B cell (primary cell): ENCODE results near the gene CHRM2. TPM values are rescaled to one million over a fixed set of nuclear protein-coding genes. Genes with fewer than 3 reads are reported as not detected.

Source experiments
- ATAC-seq: fragments of 200-7000 bp; cut with Tn5 transposase; one replicate; pipeline ENCODE4 v1.10.0; 2021; ENCODE audit warnings: low read depth, mild to moderate bottlenecking, moderate number of reproducible peaks, moderate library complexity
- CTCF ChIA-PET: fragments of 350-600 bp; sonication (Branson Sonifier 250); formaldehyde crosslinking; loops from one replicate; lab custom pipeline; 2021; ENCODE audit warnings: antibody characterized with exemption, inconsistent platforms; lab: Charles Lee
- POLR2A ChIA-PET: fragments of 350-600 bp; sonication (Branson Sonifier 250); formaldehyde crosslinking; loops from one replicate; lab custom pipeline; 2021; ENCODE audit warnings: antibody characterized with exemption; lab: Charles Lee
- DNase-seq: peaks from one replicate; pipeline ENCODE4 v3.0.0; 2013
- H2AFZ ChIP-seq: 2 replicates; pipeline ENCODE4 v1.6.1; 2012; ENCODE audit warnings: mild to moderate bottlenecking, low read depth, low read length; ENCODE audit not compliant: insufficient read depth, poor library complexity, severe bottlenecking
- H3K27ac ChIP-seq, 2 donors: 1 replicate in 1 of 2; 2 replicates in 1 of 2; pipeline ENCODE4 v1.5.1; 2012 to 2013; ENCODE audit warnings: low read length in 2 of 2, mild to moderate bottlenecking in 2 of 2, moderate library complexity in 1 of 2
- H3K27me3 ChIP-seq, 4 experiments: fragments of 200-600 bp in 1 of 4; sonication (generic) in 1 of 4; replicated peaks in 1 of 4; 1 replicate in 2 of 4; 2 replicates in 2 of 4; pipeline versions ENCODE4 v1.6.1 to v1.7.0; 2013 to 2016; ENCODE audit warnings: low read length in 3 of 4, mild to moderate bottlenecking in 2 of 4, mixed read lengths in 1 of 4, moderate library complexity in 1 of 4; ENCODE audit not compliant: insufficient read depth in 4 of 4, control insufficient read depth in 3 of 4; ENCODE audit errors: control extremely low read depth in 1 of 4
- H3K36me3 ChIP-seq, 2 experiments: replicated peaks in 1 of 2; 1 replicate in 1 of 2; 2 replicates in 1 of 2; pipeline versions ENCODE4 v1.6.1 to v1.7.1; 2013; ENCODE audit warnings: low read length in 1 of 2; ENCODE audit not compliant: insufficient read depth in 2 of 2, control insufficient read depth in 1 of 2; ENCODE audit errors: control extremely low read depth in 1 of 2, extremely low read depth in 1 of 2
- H3K4me1 ChIP-seq, 2 donors: fragments of 200-600 bp in 1 of 2; sonication (generic) in 1 of 2; 1 replicate in 1 of 2; 2 replicates in 1 of 2; pipeline versions ENCODE4 v1.5.1 to v1.6.1; 2013 to 2017; ENCODE audit warnings: low read length in 2 of 2; ENCODE audit not compliant: control insufficient read depth in 2 of 2, insufficient read depth in 2 of 2
- H3K4me2 ChIP-seq: replicated peaks from 2 replicates; pipeline ENCODE3; 2012; ENCODE audit warnings: mild to moderate bottlenecking, low read depth, low read length; ENCODE audit not compliant: poor library complexity, severe bottlenecking
- H3K4me3 ChIP-seq, 5 experiments: fragments of 200-600 bp in 1 of 5; sonication (generic) in 1 of 5; 1 replicate in 3 of 5; 2 replicates in 2 of 5; pipeline versions ENCODE4 v1.5.1 to v1.7.0; 2011 to 2016; ENCODE audit warnings: low read length in 4 of 5, mild to moderate bottlenecking in 4 of 5, low read depth in 2 of 5, control low read depth in 1 of 5, moderate library complexity in 1 of 5; ENCODE audit not compliant: insufficient read depth in 1 of 5; ENCODE audit errors: control extremely low read depth in 1 of 5, extremely low read depth in 1 of 5
- H3K79me2 ChIP-seq: fragments of 200-600 bp; sonication (generic); one replicate; pipeline ENCODE4 v1.6.0; 2016; ENCODE audit warnings: low read length; ENCODE audit not compliant: control insufficient read depth, insufficient read depth
- H3K9ac ChIP-seq: fragments of 200-600 bp; sonication (generic); 2 replicates; pipeline ENCODE4 v1.6.1; 2017; ENCODE audit warnings: mild to moderate bottlenecking, low read length, moderate library complexity
- H3K9me3 ChIP-seq, 3 donors: one replicate each; pipeline versions ENCODE4 v1.6.1 to v1.7.1; 2013; ENCODE audit warnings: low read length in 2 of 3; ENCODE audit not compliant: control insufficient read depth in 2 of 3, insufficient read depth in 1 of 3; ENCODE audit errors: control extremely low read depth in 1 of 3
- H4K20me1 ChIP-seq: 2 replicates; pipeline ENCODE4 v1.6.0; 2012; ENCODE audit warnings: mild to moderate bottlenecking, low read length; ENCODE audit not compliant: insufficient read depth, control insufficient read depth, poor library complexity, severe bottlenecking
- H3K27ac Mint-ChIP-seq: one replicate; pipeline ENCODE4 v1.8.0; 2021; ENCODE audit warnings: mixed read lengths
- H3K27me3 Mint-ChIP-seq: one replicate; pipeline ENCODE4 v1.8.0; 2021; ENCODE audit warnings: mixed read lengths
- H3K4me1 Mint-ChIP-seq: one replicate; pipeline ENCODE4 v1.8.0; 2021; ENCODE audit warnings: mixed read lengths
- H3K4me3 Mint-ChIP-seq: one replicate; pipeline ENCODE4 v1.8.0; 2021; ENCODE audit warnings: mixed read lengths
- H3K9me3 Mint-ChIP-seq: one replicate; pipeline ENCODE4 v1.8.0; 2022; ENCODE audit warnings: mixed read lengths; ENCODE audit not compliant: insufficient read depth
- EZH2 ChIP-seq: IDR thresholded peaks from 2 replicates; pipeline ENCODE4 v1.6.1; 2012; ENCODE audit warnings: borderline replicate concordance, low read depth, mild to moderate bottlenecking, moderate library complexity, low read length; ENCODE audit not compliant: insufficient read depth, poor library complexity, severe bottlenecking
- WGBS: methylation state at CpG from one replicate; pipeline ENCODE4 v1.1.5; 2013; ENCODE audit warnings: missing lambda C conversion rate; ENCODE audit not compliant: insufficient coverage; 5-methylcytosine and 5-hydroxymethylcytosine counted together
- intact Hi-C: fragments of 100-400 bp; cut with micrococcal nuclease; formaldehyde crosslinking; loops from one replicate; pipeline ENCODE4 v1.10.0; 2022
- polyA plus RNA-seq: library from polyadenylated mRNA; depleted of rRNA; stranded (reverse); fragments of >200 nt; gene quantifications from 2 replicates; pipeline ENCODE4 v1.2.3, GENCODE V29; 2012
- total RNA-seq, 2 donors: library from RNA; stranded (reverse); fragments of 120-200 nt in 1 of 2; gene quantifications; 1 replicate in 1 of 2; 2 replicates in 1 of 2; pipeline versions ENCODE4 v1.2.3 to v1.2.4, GENCODE V29; 2013 to 2022
- TF ChIP-seq, protein P1 (sequence below): fragments of 200-600 bp; IDR thresholded peaks from one replicate; pipeline ENCODE4 v1.8.0; 2022; ENCODE audit warnings: antibody characterized with exemption, mild to moderate bottlenecking

CHRM2 gene
- total and polyA plus RNA-seq, 2 donors (not counting 1 experiment from before 2014, with no cell fraction given): not detected

DNA sequence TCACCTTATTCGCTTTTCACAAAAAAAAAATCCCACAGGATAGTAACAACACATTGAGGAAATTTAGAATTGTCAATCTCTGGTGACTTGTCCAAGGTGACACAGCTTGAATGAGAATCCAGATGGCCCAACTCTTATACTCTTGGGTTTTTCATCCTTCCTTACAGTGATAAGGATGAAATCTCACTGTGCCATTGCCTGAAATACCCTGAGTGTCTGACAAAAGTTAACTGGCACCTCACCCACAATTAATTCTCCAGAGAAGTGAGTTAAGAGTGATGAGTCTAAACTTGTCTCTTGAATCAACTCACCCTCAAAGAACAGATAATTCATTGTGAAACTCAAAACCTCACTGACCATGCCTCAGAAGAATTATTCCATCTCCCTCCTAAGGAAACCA, 18.9 kb downstream of the CHRM2 start:
- Mint-ChIP-seq H3K27ac (no peak overlapping the region), H3K27me3 (no peaks in the 10 kb centered on the region), H3K4me1 (no peaks in the 10 kb centered on the region), H3K9me3 (peaks cover 5% of the 10 kb centered on the region), H3K4me3 (no peak overlapping the region)
- no peak overlapping the region for H2AFZ ChIP-seq
- TF ChIP-seq, protein P1, sequence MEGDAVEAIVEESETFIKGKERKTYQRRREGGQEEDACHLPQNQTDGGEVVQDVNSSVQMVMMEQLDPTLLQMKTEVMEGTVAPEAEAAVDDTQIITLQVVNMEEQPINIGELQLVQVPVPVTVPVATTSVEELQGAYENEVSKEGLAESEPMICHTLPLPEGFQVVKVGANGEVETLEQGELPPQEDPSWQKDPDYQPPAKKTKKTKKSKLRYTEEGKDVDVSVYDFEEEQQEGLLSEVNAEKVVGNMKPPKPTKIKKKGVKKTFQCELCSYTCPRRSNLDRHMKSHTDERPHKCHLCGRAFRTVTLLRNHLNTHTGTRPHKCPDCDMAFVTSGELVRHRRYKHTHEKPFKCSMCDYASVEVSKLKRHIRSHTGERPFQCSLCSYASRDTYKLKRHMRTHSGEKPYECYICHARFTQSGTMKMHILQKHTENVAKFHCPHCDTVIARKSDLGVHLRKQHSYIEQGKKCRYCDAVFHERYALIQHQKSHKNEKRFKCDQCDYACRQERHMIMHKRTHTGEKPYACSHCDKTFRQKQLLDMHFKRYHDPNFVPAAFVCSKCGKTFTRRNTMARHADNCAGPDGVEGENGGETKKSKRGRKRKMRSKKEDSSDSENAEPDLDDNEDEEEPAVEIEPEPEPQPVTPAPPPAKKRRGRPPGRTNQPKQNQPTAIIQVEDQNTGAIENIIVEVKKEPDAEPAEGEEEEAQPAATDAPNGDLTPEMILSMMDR: no peak
- TF ChIP-seq EZH2: no peak
- intact Hi-C loops: no loop called here
- no peak overlapping the region for H3K27ac ChIP-seq
- WGBS: no CpG with 5 or more reads among the region's 1 CpG
- no peak for DNase-seq
- no peaks in the 10 kb centered on the region for H4K20me1 ChIP-seq
- H3K4me3 ChIP-seq: no peak overlapping the region
- no peaks in the 10 kb centered on the region for H3K36me3 ChIP-seq
- POLR2A ChIA-PET: no interaction called here
- CTCF ChIA-PET: no interaction called here
- H3K4me1 ChIP-seq: no peaks in the 10 kb centered on the region
- no peak overlapping the region for H3K4me2 ChIP-seq
- H3K9me3 ChIP-seq: no peaks in the 10 kb centered on the region
- no peaks in the 10 kb centered on the region for H3K27me3 ChIP-seq
- ATAC-seq: no peak
- H3K9ac ChIP-seq: no peak overlapping the region
- no peaks in the 10 kb centered on the region for H3K79me2 ChIP-seq

DNA sequence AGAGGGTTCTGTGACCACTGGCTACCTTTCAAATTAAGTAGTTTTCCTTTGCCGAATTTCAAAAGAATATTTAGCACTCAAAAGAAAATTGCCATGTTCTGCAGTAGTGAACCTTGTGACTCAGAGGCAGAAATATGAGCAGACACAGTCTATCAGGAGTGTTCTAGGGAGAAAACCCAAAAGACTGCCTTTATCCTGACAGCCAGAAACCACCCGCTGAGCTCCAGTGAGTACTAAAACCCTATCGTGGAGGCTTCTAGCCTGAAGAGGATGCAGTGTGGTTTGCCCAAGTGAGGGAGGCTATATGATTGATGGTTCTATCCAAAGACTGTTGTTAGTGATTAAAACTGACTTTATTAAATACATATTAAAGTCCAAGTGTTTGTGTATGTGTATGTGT, 21.9 kb downstream of the CHRM2 start:
- no peak overlapping the region for H3K4me2 ChIP-seq
- intact Hi-C loops: no loop called here
- no peak for DNase-seq
- H3K9ac ChIP-seq: no peak overlapping the region
- Mint-ChIP-seq H3K9me3 (peaks cover 8% of the 10 kb centered on the region), H3K4me3 (no peak overlapping the region), H3K27ac (no peak overlapping the region), H3K4me1 (no peaks in the 10 kb centered on the region), H3K27me3 (no peaks in the 10 kb centered on the region)
- no peak for TF ChIP-seq EZH2
- TF ChIP-seq, protein P1: no peak
- ChIA-PET POLR2A (no interaction called here), CTCF (no interaction called here)
- no peak for ATAC-seq
- no peaks in the 10 kb centered on the region for H3K79me2 ChIP-seq
- no CpG with 5 or more reads among the region's 3 CpGs for WGBS
- no peaks in the 10 kb centered on the region for H4K20me1 ChIP-seq
- no peaks in the 10 kb centered on the region for H3K4me1 ChIP-seq
- no peak overlapping the region for H3K27ac ChIP-seq
- no peak overlapping the region for H2AFZ ChIP-seq
- no peaks in the 10 kb centered on the region for H3K36me3 ChIP-seq
- no peaks in the 10 kb centered on the region for H3K27me3 ChIP-seq
- no peaks in the 10 kb centered on the region for H3K9me3 ChIP-seq
- H3K4me3 ChIP-seq: no peak overlapping the region
